ENCODE measurements around the gene CPAMD8.
"Not testable (repeated sequence)": the region's sequence is repeated elsewhere in the genome, so short reads cannot be mapped to it uniquely, and the experiment has no call there.

Gene CPAMD8

DNA sequence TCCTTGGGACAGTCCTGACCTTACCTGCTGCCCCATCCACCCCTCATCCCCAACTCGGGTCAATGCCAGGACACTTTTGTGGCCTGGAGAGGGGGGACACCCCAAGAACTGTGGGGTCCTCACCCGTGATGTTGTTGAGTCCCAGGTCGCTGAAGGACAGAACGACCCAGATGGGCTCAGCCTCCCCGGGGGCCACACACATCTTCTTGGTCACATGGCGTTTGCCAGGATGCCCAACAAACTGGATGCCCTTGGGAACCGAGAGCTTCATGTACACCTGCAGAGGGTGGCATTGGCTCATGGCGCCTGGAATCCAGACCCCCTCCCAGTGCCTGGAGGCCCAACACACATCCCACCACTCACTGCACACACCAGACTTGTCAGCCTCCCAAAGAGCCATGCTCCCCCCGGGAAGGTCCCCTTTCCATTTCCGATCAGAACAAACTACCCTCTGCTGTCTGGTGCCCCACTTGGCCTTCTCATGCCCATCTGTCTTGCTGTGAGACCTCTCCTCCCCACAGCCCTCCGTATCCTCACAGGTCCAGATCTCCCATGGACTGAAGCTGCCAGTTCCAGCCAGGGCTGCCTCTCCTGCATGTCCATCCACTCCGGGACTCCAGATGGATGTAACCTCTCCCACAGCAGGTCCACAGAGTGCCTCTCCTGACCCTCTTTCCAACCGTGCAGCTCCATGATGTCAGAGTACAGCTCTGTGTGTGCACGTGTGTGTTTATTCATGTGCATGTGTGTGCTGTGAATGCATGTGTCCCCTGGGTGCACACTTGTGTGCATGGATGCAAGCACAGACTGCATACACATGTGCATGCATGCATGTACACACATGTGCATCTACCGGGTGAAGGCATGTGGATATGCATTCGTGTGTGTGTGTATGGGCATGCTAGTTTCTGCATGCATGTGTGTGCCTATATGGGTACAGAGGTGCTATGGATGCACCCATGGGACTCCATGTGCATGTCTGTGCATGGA, 79.4 kb downstream of the CPAMD8 start:
- Mint-ChIP-seq H3K27me3 (ENCODE audit: low read depth) (peaks cover 4% of the 10 kb centered on the region), H3K36me3 (ENCODE audit: low read depth) (peaks cover 27% of the 10 kb centered on the region), H3K4me3 (no peak overlapping the region), H3K27ac (no peak overlapping the region), H3K4me1 (no peaks in the 10 kb centered on the region), H3K9me3 (no peaks in the 10 kb centered on the region)
- TF ChIP-seq, protein P1, sequence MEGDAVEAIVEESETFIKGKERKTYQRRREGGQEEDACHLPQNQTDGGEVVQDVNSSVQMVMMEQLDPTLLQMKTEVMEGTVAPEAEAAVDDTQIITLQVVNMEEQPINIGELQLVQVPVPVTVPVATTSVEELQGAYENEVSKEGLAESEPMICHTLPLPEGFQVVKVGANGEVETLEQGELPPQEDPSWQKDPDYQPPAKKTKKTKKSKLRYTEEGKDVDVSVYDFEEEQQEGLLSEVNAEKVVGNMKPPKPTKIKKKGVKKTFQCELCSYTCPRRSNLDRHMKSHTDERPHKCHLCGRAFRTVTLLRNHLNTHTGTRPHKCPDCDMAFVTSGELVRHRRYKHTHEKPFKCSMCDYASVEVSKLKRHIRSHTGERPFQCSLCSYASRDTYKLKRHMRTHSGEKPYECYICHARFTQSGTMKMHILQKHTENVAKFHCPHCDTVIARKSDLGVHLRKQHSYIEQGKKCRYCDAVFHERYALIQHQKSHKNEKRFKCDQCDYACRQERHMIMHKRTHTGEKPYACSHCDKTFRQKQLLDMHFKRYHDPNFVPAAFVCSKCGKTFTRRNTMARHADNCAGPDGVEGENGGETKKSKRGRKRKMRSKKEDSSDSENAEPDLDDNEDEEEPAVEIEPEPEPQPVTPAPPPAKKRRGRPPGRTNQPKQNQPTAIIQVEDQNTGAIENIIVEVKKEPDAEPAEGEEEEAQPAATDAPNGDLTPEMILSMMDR (IDR thresholded peaks at IDR 0.05; ENCODE audit: unreplicated experiment in 3 of 3) = no peak

DNA sequence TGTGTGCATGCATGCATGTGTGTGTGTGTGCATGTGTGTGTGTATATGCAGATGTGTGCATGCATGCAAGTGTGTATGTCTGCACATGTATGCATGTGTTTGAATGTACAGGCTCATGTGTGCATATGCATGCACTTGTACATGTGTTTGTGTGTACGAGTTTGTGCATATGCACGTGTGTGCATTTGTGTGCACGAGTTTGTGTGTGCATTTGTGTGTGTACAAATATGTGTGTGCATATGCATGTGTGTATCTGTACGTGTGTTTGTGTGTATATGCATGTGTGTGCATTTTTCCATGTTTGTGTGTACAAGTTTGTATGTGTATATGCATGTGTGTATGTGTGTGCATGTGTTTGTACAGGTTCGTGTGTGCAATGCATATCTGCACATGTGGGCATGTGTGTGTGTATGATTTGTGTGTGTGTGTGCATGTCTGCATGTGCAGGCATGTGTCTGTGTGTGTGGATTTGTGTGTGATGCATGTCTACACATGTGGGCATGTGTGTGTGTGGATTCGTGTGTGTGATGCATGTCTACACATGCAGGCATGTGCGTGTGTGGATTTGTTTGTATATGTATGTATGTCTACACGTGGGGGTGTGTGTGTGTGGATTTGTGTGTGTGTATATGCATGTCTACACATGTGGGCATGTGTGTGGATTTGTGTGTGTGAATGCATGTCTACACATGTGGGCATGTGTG, 80.7 kb downstream of the CPAMD8 start:
- no peaks in the 10 kb centered on the region for H3K27me3 Mint-ChIP-seq (ENCODE audit: low read depth)
- no peak overlapping the region for H3K4me3 Mint-ChIP-seq
- no peaks in the 10 kb centered on the region for H3K9me3 Mint-ChIP-seq
- H3K36me3 Mint-ChIP-seq (ENCODE audit: low read depth) = peaks cover 18% of the 10 kb centered on the region
- TF ChIP-seq, protein P1 (IDR thresholded peaks at IDR 0.05; ENCODE audit: unreplicated experiment in 3 of 3) = no peak
- no peak overlapping the region for H3K27ac Mint-ChIP-seq
- H3K4me1 Mint-ChIP-seq = no peaks in the 10 kb centered on the region

- Mint-ChIP-seq H3K4me1 (no peaks in the 10 kb centered on the region), H3K4me3 (no peak overlapping the region), H3K9me3 (no peaks in the 10 kb centered on the region), H3K27me3 (ENCODE audit: low read depth) (no peaks in the 10 kb centered on the region), H3K27ac (no peak overlapping the region), H3K36me3 (ENCODE audit: low read depth) (peaks cover 16% of the 10 kb centered on the region)
- TF ChIP-seq, protein P1 (IDR thresholded peaks at IDR 0.05; ENCODE audit: unreplicated experiment in 3 of 3) = no peak
Observed at GRCh38 chr19:16945364-16945714, 81.3 kb downstream of the CPAMD8 start.

DNA sequence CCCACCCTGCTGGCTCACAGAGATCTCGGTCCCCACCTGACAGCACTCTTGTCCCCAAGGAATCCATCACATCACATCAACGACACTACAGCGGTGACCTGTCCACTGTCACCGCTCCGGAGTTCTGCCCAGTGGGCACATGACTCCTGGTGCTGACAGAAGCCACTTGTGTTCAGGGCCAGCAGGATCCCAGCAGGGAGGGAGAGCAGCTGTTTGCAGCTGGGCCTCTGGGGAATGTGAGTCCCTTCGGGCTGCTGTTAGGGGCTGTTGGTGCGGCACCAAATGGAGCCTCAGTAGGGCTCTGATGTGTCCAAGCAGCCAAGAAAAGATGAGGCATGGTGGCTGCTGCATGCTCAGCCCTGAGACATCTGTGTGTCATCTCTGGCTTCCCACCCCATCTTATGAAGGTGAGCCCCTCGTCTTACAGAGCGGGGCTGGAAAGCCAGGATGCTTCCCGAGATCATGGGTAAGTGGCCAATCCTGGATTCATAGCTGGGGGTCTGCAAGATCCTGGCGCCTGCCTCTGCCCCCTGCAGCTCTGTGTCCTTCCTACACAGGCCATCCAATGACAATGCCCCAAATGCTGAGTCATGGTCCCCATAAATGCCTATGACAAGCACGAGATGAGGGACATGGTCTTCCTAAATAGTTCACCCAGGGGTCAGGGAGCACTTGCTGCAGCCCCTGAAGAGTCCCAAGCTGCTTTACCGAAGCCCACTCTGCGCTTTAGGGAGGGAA, 81.8 kb downstream of the CPAMD8 start:
- H3K4me1 Mint-ChIP-seq = no peaks in the 10 kb centered on the region
- H3K27me3 Mint-ChIP-seq (ENCODE audit: low read depth) = no peaks in the 10 kb centered on the region
- H3K27ac Mint-ChIP-seq = no peak overlapping the region
- H3K9me3 Mint-ChIP-seq = no peaks in the 10 kb centered on the region
- no peak overlapping the region for H3K4me3 Mint-ChIP-seq
- TF ChIP-seq, protein P1 (IDR thresholded peaks at IDR 0.05; ENCODE audit: unreplicated experiment in 3 of 3) = no peak
- peaks cover 16% of the 10 kb centered on the region for H3K36me3 Mint-ChIP-seq (ENCODE audit: low read depth)

DNA sequence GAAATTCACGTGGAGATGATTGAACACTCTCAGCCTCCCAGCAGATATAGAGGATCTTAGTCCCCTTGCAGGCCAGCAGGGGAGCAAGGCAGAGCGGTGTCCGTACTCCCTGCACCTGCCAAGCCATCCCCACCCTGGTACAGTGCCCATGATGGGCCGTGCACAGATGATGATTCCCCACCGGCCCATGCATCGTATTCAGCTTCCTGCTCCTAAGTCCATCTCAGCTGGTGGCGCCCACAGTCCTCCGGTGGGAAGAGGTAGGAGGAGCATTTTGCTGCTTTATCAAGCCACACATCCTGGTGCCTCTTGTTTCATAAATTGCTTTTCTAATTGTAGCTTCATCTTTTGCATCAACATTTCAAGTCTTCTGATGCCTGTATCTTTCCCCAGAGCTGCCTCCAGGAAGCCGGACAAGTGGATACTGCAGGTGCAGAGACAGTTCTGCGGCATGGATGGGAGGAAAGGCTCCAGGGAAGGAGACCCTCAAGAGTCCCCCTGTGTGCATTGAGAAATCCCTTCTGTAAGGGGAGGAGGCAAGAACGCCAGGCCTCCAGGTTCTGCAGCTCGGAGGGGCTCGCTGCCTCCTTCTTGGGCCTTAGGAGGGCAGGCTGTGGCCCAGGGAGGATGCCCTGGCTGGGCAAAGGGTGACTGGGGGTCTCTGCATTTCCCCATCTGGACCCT, 82.5 kb downstream of the CPAMD8 start:
- TF ChIP-seq, protein P1 (IDR thresholded peaks at IDR 0.05; ENCODE audit: unreplicated experiment in 3 of 3) = no peak
- no peaks in the 10 kb centered on the region for H3K27me3 Mint-ChIP-seq (ENCODE audit: low read depth)
- H3K4me1 Mint-ChIP-seq = no peaks in the 10 kb centered on the region
- peaks cover 16% of the 10 kb centered on the region for H3K36me3 Mint-ChIP-seq (ENCODE audit: low read depth)
- H3K9me3 Mint-ChIP-seq = no peaks in the 10 kb centered on the region
- H3K27ac Mint-ChIP-seq = no peak overlapping the region
- no peak overlapping the region for H3K4me3 Mint-ChIP-seq

DNA sequence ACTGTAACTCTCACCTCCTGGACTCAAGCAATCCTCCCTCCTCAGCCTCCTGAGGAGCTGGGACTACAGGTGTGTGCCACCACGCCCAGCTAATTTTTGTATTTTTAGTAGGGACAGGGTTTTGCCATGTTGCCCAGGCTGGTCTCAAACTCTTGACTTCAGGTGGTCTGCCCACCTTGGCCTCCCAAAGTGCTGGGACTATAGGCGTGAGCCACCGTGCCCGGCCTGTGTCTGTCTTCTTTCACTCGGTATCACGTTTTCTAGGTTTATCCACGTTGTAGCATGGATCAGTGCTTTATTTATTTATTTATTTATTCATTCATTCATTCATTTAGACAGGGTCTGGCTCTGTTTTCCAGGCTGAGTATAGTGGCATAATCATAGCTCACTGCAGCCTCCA, 83.5 kb downstream of the CPAMD8 start:
- H3K27ac Mint-ChIP-seq; H3K4me3 Mint-ChIP-seq; H3K4me1 Mint-ChIP-seq; H3K9me3 Mint-ChIP-seq; H3K27me3 Mint-ChIP-seq (ENCODE audit: low read depth): not testable (repeated sequence)
- H3K36me3 Mint-ChIP-seq (ENCODE audit: low read depth) = peaks cover 16% of the 10 kb centered on the region

Data from nephron (organoid).